Fibroblast of lung (primary cell): ENCODE data around the gene ANO10. TPM values are rescaled to one million over a fixed set of nuclear protein-coding genes. Genes with fewer than 3 reads are reported as not detected.

ENCODE experiments used
- DNase-seq, 2 donors: peaks; one replicate each; pipeline versions ENCODE4 v3.0.0 to v3.0.0-alpha.2; 2010; ENCODE audit warnings: low read depth in 2 of 2
- H2AFZ ChIP-seq: 2 replicates; pipeline ENCODE4 v1.5.1; 2012; ENCODE audit warnings: low read length, control low read depth, inconsistent platforms
- H3K27ac ChIP-seq: 2 replicates; pipeline ENCODE4 v1.5.1; 2011; ENCODE audit warnings: low read length, control low read depth; ENCODE audit not compliant: insufficient read depth
- H3K27me3 ChIP-seq: 2 replicates; pipeline ENCODE4 v1.5.1; 2011; ENCODE audit warnings: mild to moderate bottlenecking, low read length; ENCODE audit not compliant: control insufficient read depth, insufficient read depth
- H3K36me3 ChIP-seq: 2 replicates; pipeline ENCODE4 v1.5.1; 2011; ENCODE audit warnings: low read length; ENCODE audit not compliant: control insufficient read depth, insufficient read depth
- H3K4me1 ChIP-seq: 2 replicates; pipeline ENCODE4 v1.5.1; 2011; ENCODE audit warnings: low read length; ENCODE audit not compliant: control insufficient read depth, insufficient read depth; ENCODE audit errors: extremely low read depth
- H3K4me2 ChIP-seq: 2 replicates; pipeline ENCODE4 v1.5.1; 2011; ENCODE audit warnings: low read length, control low read depth; ENCODE audit not compliant: insufficient read depth; ENCODE audit errors: extremely low read depth
- H3K4me3 ChIP-seq, 4 experiments: fragments of 200-600 bp in 1 of 4; sonication (generic) in 1 of 4; replicated peaks in 1 of 4; 2 replicates each; pipeline ENCODE4 v1.5.1; 2011 to 2016; ENCODE audit warnings: low read length in 4 of 4, low read depth in 3 of 4, mild to moderate bottlenecking in 3 of 4, control low read depth in 2 of 4, inconsistent platforms in 1 of 4, mixed read lengths in 1 of 4; ENCODE audit not compliant: insufficient read depth in 1 of 4; ENCODE audit errors: control extremely low read depth in 1 of 4
- H3K79me2 ChIP-seq: 2 replicates; pipeline ENCODE4 v1.5.1; 2012; ENCODE audit warnings: mild to moderate bottlenecking, low read length, inconsistent platforms; ENCODE audit not compliant: control insufficient read depth, insufficient read depth
- H3K9ac ChIP-seq: 2 replicates; pipeline ENCODE4 v1.5.1; 2011; ENCODE audit warnings: mild to moderate bottlenecking, low read length, control low read depth; ENCODE audit not compliant: insufficient read depth
- H3K9me3 ChIP-seq: 2 replicates; pipeline ENCODE4 v1.5.1; 2012; ENCODE audit warnings: low read depth, low read length; ENCODE audit not compliant: control insufficient read depth, insufficient read depth
- H4K20me1 ChIP-seq: 2 replicates; pipeline ENCODE4 v1.5.1; 2011; ENCODE audit warnings: low read length; ENCODE audit not compliant: control insufficient read depth, insufficient read depth; ENCODE audit errors: extremely low read depth
- CTCF ChIP-seq, 2 donors: IDR thresholded peaks in 1 of 2; conservative IDR thresholded peaks in 1 of 2; 1 replicate in 1 of 2; 2 replicates in 1 of 2; pipeline ENCODE4 v1.5.1; 2011 to 2012; ENCODE audit warnings: low read length in 2 of 2, control low read depth in 1 of 2, inconsistent platforms in 1 of 2, low read depth in 1 of 2, mild to moderate bottlenecking in 1 of 2
- EZH2 ChIP-seq: IDR thresholded peaks from 2 replicates; pipeline ENCODE4 v1.5.1; 2012; ENCODE audit warnings: low read length, control low read depth, mild to moderate bottlenecking; ENCODE audit errors: missing control alignments
- polyA plus RNA-seq, 2 donors: library from polyadenylated mRNA; depleted of rRNA in 1 of 2; stranded (reverse) in 1 of 2; unstranded in 1 of 2; fragments of >200 nt; gene quantifications; 2 replicates each; pipeline ENCODE4 v1.2.1, GENCODE V29; 2011 to 2012; ENCODE audit warnings: missing spikeins in 1 of 2
- total RNA-seq: library from RNA; depleted of rRNA; stranded (reverse); fragments of >200 nt; gene quantifications from 2 replicates; pipeline ENCODE4 v1.2.1, GENCODE V29; 2014

ANO10 gene
- total and polyA plus RNA-seq, 2 donors (not counting 1 experiment from before 2014, with no cell fraction given) = 103 to 138 TPM

GRCh38 chr3:43587303-43587702, 34.5 kb downstream of the ANO10 start:
- Histone ChIP-seq H3K9ac (no peak overlapping the region), H3K4me3 (no peak overlapping the region), H3K27me3 (no peaks in the 10 kb centered on the region), H3K79me2 (no peaks in the 10 kb centered on the region), H4K20me1 (no peaks in the 10 kb centered on the region), H3K27ac (no peak overlapping the region), H3K4me2 (no peak overlapping the region), H3K36me3 (no peaks in the 10 kb centered on the region), H3K9me3 (no peaks in the 10 kb centered on the region), H3K4me1 (no peaks in the 10 kb centered on the region), H2AFZ (no peak overlapping the region)
- no peak for DNase-seq
- TF ChIP-seq EZH2 = no peak
- no peak for TF ChIP-seq CTCF (conservative IDR thresholded peaks at IDR 0.05 in 1 of 2, IDR thresholded peaks at IDR 0.05 in 1 of 2; ENCODE audit: low read depth in 1 of 2, low read length in 2 of 2)

- Histone ChIP-seq H2AFZ (no peak overlapping the region), H3K4me2 (no peak overlapping the region), H3K27ac (no peak overlapping the region), H3K9ac (no peak overlapping the region), H3K79me2 (no peaks in the 10 kb centered on the region), H3K9me3 (no peaks in the 10 kb centered on the region), H3K36me3 (no peaks in the 10 kb centered on the region), H4K20me1 (no peaks in the 10 kb centered on the region), H3K4me3 (no peak overlapping the region), H3K27me3 (no peaks in the 10 kb centered on the region), H3K4me1 (peaks cover 2% of the 10 kb centered on the region)
- peak in 1 of 2 donors; percentile 44 for DNase-seq
- TF ChIP-seq CTCF (conservative IDR thresholded peaks at IDR 0.05 in 1 of 2, IDR thresholded peaks at IDR 0.05 in 1 of 2; ENCODE audit: low read depth in 1 of 2, low read length in 2 of 2) (no peak), EZH2 (no peak)
Measured at GRCh38 chr3:43584043-43584826, 37.6 kb downstream of the ANO10 start.

GRCh38 chr3:43583481-43583880, 38.3 kb downstream of the ANO10 start:
- Histone ChIP-seq H2AFZ (no peak overlapping the region), H3K27ac (no peak overlapping the region), H3K4me2 (no peak overlapping the region), H3K27me3 (no peaks in the 10 kb centered on the region), H3K79me2 (no peaks in the 10 kb centered on the region), H4K20me1 (no peaks in the 10 kb centered on the region), H3K9me3 (no peaks in the 10 kb centered on the region), H3K36me3 (no peaks in the 10 kb centered on the region), H3K9ac (no peak overlapping the region), H3K4me3 (no peak overlapping the region), H3K4me1 (peaks cover 2% of the 10 kb centered on the region)
- DNase-seq = no peak
- TF ChIP-seq EZH2 = no peak
- peak in 1 of 2 donors; percentile 9 for TF ChIP-seq CTCF (conservative IDR thresholded peaks at IDR 0.05 in 1 of 2, IDR thresholded peaks at IDR 0.05 in 1 of 2; ENCODE audit: low read depth in 1 of 2, low read length in 2 of 2)
